Stomach (tissue), 4 donors: ENCODE measurements around the gene KLRF1.

Experiments
- POLR2A ChIP-seq, 4 donors: fragments of 450-650 bp; IDR thresholded peaks; one replicate each; pipeline ENCODE4 v1.6.1; 2016; ENCODE audit warnings: antibody characterized with exemption in 4 of 4, control low read depth in 2 of 4, mild to moderate bottlenecking in 1 of 4, moderate library complexity in 1 of 4
- POLR2AphosphoS5 ChIP-seq, 3 donors: sonication (generic); formaldehyde crosslinking; IDR thresholded peaks; one replicate each; pipeline ENCODE4 v1.6.1; 2016; ENCODE audit warnings: antibody characterized with exemption in 3 of 3
- TF ChIP-seq, protein P1 (sequence below), 7 experiments: fragments of 450-650 bp in 4 of 7; fragments of 200-600 bp in 3 of 7; sonication (generic) in 3 of 7; IDR thresholded peaks; one replicate each; pipeline ENCODE4 v1.5.1; 2016 to 2019; ENCODE audit warnings: antibody characterized with exemption in 7 of 7, control low read depth in 2 of 7, mild to moderate bottlenecking in 1 of 7

DNA sequence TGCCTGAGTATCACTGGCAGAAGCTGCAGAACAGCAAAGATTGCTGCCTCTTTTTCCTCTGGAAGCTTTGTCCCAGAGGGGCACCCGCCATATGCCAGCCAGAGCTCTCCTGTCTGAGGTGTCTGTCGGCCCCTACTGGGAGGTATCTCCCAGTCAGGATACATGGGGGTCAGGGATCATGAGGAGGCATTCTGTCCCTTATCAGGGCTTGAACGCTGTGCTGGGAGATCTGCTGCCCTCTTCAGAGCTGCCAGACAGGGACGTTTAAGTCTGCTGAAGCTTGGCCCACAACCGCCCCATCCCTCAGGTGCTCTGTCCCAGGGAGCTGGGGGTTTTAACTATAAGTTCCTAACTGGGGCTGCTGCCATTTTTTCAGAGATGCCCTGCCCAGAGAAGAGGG, 21.6 kb downstream of the KLRF1 start:
- TF ChIP-seq POLR2AphosphoS5 (IDR thresholded peaks at IDR 0.05): no peak
- TF ChIP-seq, protein P1, sequence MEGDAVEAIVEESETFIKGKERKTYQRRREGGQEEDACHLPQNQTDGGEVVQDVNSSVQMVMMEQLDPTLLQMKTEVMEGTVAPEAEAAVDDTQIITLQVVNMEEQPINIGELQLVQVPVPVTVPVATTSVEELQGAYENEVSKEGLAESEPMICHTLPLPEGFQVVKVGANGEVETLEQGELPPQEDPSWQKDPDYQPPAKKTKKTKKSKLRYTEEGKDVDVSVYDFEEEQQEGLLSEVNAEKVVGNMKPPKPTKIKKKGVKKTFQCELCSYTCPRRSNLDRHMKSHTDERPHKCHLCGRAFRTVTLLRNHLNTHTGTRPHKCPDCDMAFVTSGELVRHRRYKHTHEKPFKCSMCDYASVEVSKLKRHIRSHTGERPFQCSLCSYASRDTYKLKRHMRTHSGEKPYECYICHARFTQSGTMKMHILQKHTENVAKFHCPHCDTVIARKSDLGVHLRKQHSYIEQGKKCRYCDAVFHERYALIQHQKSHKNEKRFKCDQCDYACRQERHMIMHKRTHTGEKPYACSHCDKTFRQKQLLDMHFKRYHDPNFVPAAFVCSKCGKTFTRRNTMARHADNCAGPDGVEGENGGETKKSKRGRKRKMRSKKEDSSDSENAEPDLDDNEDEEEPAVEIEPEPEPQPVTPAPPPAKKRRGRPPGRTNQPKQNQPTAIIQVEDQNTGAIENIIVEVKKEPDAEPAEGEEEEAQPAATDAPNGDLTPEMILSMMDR (IDR thresholded peaks at IDR 0.05): no peak
- TF ChIP-seq POLR2A (IDR thresholded peaks at IDR 0.05): no peak
